Caco-2 (cell line): ENCODE data around the gene TMEM187. TPM values are rescaled to one million over a fixed set of nuclear protein-coding genes. Genes with fewer than 3 reads are reported as not detected.

Source experiments
- BruUV-seq: library from RNA; stranded (reverse); fragments of 400-500 nt; replicated peaks from 2 replicates; lab custom pipeline; 2021; lab: Mats Ljungman, UMichigan
- CTCF ChIA-PET: fragments of 300-600 bp; sonication (Branson Sonifier 250); formaldehyde crosslinking; loops from one replicate; lab custom pipeline; 2022; ENCODE audit warnings: antibody characterized with exemption; lab: Charles Lee
- POLR2A ChIA-PET: fragments of 300-600 bp; sonication (Branson Sonifier 250); formaldehyde crosslinking; loops from one replicate; lab custom pipeline; 2022; ENCODE audit warnings: antibody characterized with exemption; lab: Charles Lee
- DNase-seq, 2 experiments: peaks; one replicate each; pipeline versions ENCODE4 v3.0.0 to v3.0.0-alpha.2; 2020 to 2022
- H3K27me3 ChIP-seq: replicated peaks from 2 replicates; pipeline ENCODE4 v1.6.0; 2011; ENCODE audit warnings: low read length; ENCODE audit not compliant: control insufficient read depth, insufficient read depth
- H3K36me3 ChIP-seq: 2 replicates; pipeline ENCODE4 v1.5.1; 2011; ENCODE audit warnings: low read length; ENCODE audit not compliant: control insufficient read depth, insufficient read depth
- H3K4me1 ChIP-seq: fragments of 250-450 bp; sonication (Bioruptor Pico); 2 replicates; pipeline ENCODE4 v1.5.1; 2020; ENCODE audit warnings: mild to moderate bottlenecking
- H3K4me3 ChIP-seq: 2 replicates; pipeline ENCODE4 v1.5.1; 2011; ENCODE audit warnings: low read depth, mild to moderate bottlenecking, control low read depth, low read length
- H3K9me3 ChIP-seq: fragments of 250-450 bp; sonication (Bioruptor Pico); 2 replicates; pipeline ENCODE4 v1.5.1; 2020; ENCODE audit warnings: mild to moderate bottlenecking, moderate library complexity
- H3K27ac Mint-ChIP-seq: one replicate; pipeline ENCODE4 v1.8.0; 2022; ENCODE audit warnings: mixed read lengths; ENCODE audit not compliant: unreplicated experiment
- H3K27me3 Mint-ChIP-seq: one replicate; pipeline ENCODE4 v1.8.0; 2022; ENCODE audit warnings: mixed read lengths; ENCODE audit not compliant: insufficient read depth, unreplicated experiment
- H3K36me3 Mint-ChIP-seq: one replicate; pipeline ENCODE4 v1.8.0; 2022; ENCODE audit warnings: mild to moderate bottlenecking, mixed read lengths; ENCODE audit not compliant: insufficient read depth, unreplicated experiment
- H3K4me1 Mint-ChIP-seq: one replicate; pipeline ENCODE4 v1.8.0; 2022; ENCODE audit warnings: low read depth, mixed read lengths; ENCODE audit not compliant: unreplicated experiment
- H3K4me3 Mint-ChIP-seq: one replicate; pipeline ENCODE4 v1.8.0; 2022; ENCODE audit warnings: mild to moderate bottlenecking, moderate library complexity, mixed read lengths; ENCODE audit not compliant: unreplicated experiment
- H3K9me3 Mint-ChIP-seq: one replicate; pipeline ENCODE4 v1.8.0; 2022; ENCODE audit warnings: mixed read lengths; ENCODE audit not compliant: unreplicated experiment
- intact Hi-C: fragments of 100-400 bp; cut with micrococcal nuclease; formaldehyde crosslinking; loops from one replicate; pipeline ENCODE4 v1.10.0; 2022; ENCODE audit not compliant: unreplicated experiment
- total RNA-seq: library from RNA; stranded (reverse); gene quantifications from 2 replicates; pipeline ENCODE4 v1.2.3, GENCODE V29; 2022
- TF ChIP-seq, protein P1 (sequence below), 2 experiments: fragments of 200-600 bp in 1 of 2; IDR thresholded peaks; 1 replicate in 1 of 2; 2 replicates in 1 of 2; pipeline versions ENCODE4 v1.5.1 to v1.8.0; 2011 to 2022; ENCODE audit warnings: antibody characterized with exemption in 1 of 2, control low read depth in 1 of 2, inconsistent platforms in 1 of 2, low read depth in 1 of 2, low read length in 1 of 2, mild to moderate bottlenecking in 1 of 2, moderate library complexity in 1 of 2; ENCODE audit not compliant: insufficient read depth in 1 of 2, severe bottlenecking in 1 of 2, unreplicated experiment in 1 of 2

Gene TMEM187
- total RNA-seq, 1 experiment from 2014 or later = 4.9 TPM

DNA sequence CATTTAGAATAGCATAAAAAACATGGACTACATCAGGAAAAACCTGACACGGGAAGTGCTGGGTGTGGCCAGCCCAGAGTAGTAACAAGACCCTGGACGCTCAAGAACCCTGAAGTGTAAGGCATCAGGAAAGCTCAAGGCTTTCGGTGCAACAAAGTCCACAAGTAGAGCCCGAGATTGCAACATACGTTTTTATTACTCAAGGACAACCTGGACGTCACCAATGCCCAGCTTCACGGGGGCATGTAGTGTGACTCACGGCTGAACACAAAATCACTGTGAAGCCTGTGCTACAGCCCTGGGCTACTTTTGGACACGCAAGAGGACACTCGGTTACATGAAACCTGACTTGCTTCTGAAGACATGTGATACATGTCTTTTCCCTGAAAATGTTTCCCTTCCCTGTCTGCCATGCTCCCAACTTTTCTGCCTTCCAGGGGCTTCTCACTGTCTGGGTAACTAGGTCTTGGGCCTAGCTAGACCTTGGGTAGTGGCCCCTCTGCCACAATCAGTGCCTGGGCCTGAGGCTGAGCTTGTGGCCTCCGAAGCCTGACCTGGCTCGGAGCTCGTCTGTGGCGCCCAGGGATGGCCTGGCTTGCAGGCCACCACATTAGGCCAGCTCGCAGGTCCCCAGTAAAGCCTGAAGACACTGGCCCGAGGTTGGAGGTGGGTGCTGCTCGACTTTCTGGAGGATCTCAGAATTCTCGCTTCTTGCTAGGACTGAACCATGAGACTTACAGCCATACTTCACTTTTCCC is 38.0 kb downstream of the TMEM187 start:
- POLR2A ChIA-PET = no interaction called here
- CTCF ChIA-PET = no interaction called here
- Mint-ChIP-seq H3K27me3 (no peaks in the 10 kb centered on the region), H3K27ac (no peak overlapping the region), H3K4me3 (no peak overlapping the region), H3K36me3 (peaks cover 34% of the 10 kb centered on the region), H3K9me3 (no peaks in the 10 kb centered on the region), H3K4me1 (peaks cover 6% of the 10 kb centered on the region)
- TSS peak; percentile 73 for BruUV-seq
- no peak for DNase-seq
- no peak overlapping the region for H3K4me3 ChIP-seq
- TF ChIP-seq, protein P1, sequence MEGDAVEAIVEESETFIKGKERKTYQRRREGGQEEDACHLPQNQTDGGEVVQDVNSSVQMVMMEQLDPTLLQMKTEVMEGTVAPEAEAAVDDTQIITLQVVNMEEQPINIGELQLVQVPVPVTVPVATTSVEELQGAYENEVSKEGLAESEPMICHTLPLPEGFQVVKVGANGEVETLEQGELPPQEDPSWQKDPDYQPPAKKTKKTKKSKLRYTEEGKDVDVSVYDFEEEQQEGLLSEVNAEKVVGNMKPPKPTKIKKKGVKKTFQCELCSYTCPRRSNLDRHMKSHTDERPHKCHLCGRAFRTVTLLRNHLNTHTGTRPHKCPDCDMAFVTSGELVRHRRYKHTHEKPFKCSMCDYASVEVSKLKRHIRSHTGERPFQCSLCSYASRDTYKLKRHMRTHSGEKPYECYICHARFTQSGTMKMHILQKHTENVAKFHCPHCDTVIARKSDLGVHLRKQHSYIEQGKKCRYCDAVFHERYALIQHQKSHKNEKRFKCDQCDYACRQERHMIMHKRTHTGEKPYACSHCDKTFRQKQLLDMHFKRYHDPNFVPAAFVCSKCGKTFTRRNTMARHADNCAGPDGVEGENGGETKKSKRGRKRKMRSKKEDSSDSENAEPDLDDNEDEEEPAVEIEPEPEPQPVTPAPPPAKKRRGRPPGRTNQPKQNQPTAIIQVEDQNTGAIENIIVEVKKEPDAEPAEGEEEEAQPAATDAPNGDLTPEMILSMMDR (IDR thresholded peaks at IDR 0.05; ENCODE audit: insufficient read depth in 1 of 2, low read depth in 1 of 2, low read length in 1 of 2, severe bottlenecking in 1 of 2, unreplicated experiment in 1 of 2) = no peak
- H3K27me3 ChIP-seq = no peaks in the 10 kb centered on the region
- intact Hi-C loops = no loop called here
- no peaks in the 10 kb centered on the region for H3K9me3 ChIP-seq
- H3K4me1 ChIP-seq = no peaks in the 10 kb centered on the region
- no peaks in the 10 kb centered on the region for H3K36me3 ChIP-seq

- Mint-ChIP-seq H3K4me1 (peaks cover 6% of the 10 kb centered on the region), H3K36me3 (peaks cover 42% of the 10 kb centered on the region), H3K9me3 (no peaks in the 10 kb centered on the region), H3K27ac (no peak overlapping the region), H3K4me3 (no peak overlapping the region), H3K27me3 (no peaks in the 10 kb centered on the region)
- TF ChIP-seq, protein P1 (IDR thresholded peaks at IDR 0.05; ENCODE audit: insufficient read depth in 1 of 2, low read depth in 1 of 2, low read length in 1 of 2, severe bottlenecking in 1 of 2, unreplicated experiment in 1 of 2) = no peak
- no TSS peak for BruUV-seq
- Histone ChIP-seq H3K9me3 (no peaks in the 10 kb centered on the region), H3K27me3 (no peaks in the 10 kb centered on the region), H3K36me3 (no peaks in the 10 kb centered on the region), H3K4me3 (no peak overlapping the region), H3K4me1 (no peaks in the 10 kb centered on the region)
- intact Hi-C loops = no loop called here
- no peak for DNase-seq
- ChIA-PET POLR2A (no interaction called here), CTCF (no interaction called here)
Observed at GRCh38 chrX:154011376-154012335, 39.1 kb downstream of the TMEM187 start.

DNA sequence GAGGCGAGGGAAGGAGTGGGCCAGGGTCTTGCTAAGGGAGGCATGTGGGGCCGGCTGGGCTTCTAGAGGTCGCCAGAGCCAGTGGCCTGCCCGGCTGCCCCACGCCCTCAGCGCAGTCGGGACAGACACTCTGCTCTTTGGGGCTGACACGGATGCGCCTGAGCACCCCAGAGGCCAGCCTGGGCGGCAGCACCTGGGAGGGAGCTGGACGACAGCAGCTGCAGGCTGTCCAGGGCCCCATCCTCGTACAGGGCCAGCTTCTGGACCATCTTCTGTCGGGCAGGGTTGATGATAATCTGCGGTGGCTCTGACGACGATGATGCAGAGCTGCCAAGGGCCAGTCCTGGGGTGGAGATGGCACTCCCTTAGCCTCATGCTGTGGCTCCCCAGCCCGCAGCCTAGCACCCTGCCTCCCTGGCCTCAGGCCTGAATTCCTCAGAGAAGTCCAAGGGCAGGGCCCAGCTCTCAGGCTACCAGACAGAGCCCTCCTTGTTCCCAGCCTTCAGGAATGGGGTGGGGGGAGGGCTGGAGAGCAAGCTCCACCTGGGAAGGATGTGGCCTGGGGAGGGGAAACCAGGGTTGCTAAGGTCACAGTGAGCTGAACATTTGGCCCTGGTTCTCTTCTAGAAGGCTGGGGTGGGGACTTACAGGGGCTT is 39.9 kb downstream of the TMEM187 start:
- intact Hi-C loops = no loop called here
- H3K36me3 Mint-ChIP-seq = peaks cover 42% of the 10 kb centered on the region
- H3K4me3 ChIP-seq = no peak overlapping the region
- H3K4me1 Mint-ChIP-seq = peaks cover 5% of the 10 kb centered on the region
- no peak for DNase-seq
- TF ChIP-seq, protein P1 (IDR thresholded peaks at IDR 0.05; ENCODE audit: insufficient read depth in 1 of 2, low read depth in 1 of 2, low read length in 1 of 2, severe bottlenecking in 1 of 2, unreplicated experiment in 1 of 2) = no peak
- no peak overlapping the region for H3K27ac Mint-ChIP-seq
- no peaks in the 10 kb centered on the region for H3K27me3 Mint-ChIP-seq
- no peaks in the 10 kb centered on the region for H3K9me3 Mint-ChIP-seq
- H3K4me1 ChIP-seq = no peaks in the 10 kb centered on the region
- no peaks in the 10 kb centered on the region for H3K27me3 ChIP-seq
- ChIA-PET POLR2A (no interaction called here), CTCF (interaction anchor here (0.7 to 1.6 kb wide), 3 partner anchors 28 to 49 kb away, joined by 3 to 4 read pairs (median 3); no protein-coding TSS in a partner anchor)
- H3K36me3 ChIP-seq = no peaks in the 10 kb centered on the region
- no peak overlapping the region for H3K4me3 Mint-ChIP-seq
- H3K9me3 ChIP-seq = no peaks in the 10 kb centered on the region
- no TSS peak for BruUV-seq
